GM12865 (cell line): ENCODE measurements around the gene EBF3.
A peak's percentile ranks its signal among the peaks of the same experiment; 100 is the strongest.

Source experiments
- DNase-seq: peaks from one replicate; pipeline ENCODE4 v3.0.0; 2010; ENCODE audit warnings: low read depth
- H3K4me3 ChIP-seq: 2 replicates; pipeline ENCODE4 v1.5.1; 2011; ENCODE audit warnings: mild to moderate bottlenecking, low read depth, low read length, control low read depth
- TF ChIP-seq, protein P1 (sequence below): IDR thresholded peaks from 2 replicates; pipeline ENCODE4 v1.5.1; 2011; ENCODE audit warnings: low read length, control low read depth, low read depth, inconsistent platforms; ENCODE audit not compliant: insufficient read depth; ENCODE audit errors: missing control alignments

Gene EBF3

GRCh38 chr10:129877773-129878371, 86.2 kb downstream of the EBF3 start:
- TF ChIP-seq, protein P1, sequence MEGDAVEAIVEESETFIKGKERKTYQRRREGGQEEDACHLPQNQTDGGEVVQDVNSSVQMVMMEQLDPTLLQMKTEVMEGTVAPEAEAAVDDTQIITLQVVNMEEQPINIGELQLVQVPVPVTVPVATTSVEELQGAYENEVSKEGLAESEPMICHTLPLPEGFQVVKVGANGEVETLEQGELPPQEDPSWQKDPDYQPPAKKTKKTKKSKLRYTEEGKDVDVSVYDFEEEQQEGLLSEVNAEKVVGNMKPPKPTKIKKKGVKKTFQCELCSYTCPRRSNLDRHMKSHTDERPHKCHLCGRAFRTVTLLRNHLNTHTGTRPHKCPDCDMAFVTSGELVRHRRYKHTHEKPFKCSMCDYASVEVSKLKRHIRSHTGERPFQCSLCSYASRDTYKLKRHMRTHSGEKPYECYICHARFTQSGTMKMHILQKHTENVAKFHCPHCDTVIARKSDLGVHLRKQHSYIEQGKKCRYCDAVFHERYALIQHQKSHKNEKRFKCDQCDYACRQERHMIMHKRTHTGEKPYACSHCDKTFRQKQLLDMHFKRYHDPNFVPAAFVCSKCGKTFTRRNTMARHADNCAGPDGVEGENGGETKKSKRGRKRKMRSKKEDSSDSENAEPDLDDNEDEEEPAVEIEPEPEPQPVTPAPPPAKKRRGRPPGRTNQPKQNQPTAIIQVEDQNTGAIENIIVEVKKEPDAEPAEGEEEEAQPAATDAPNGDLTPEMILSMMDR: peak; percentile 56
- no peak overlapping the region for H3K4me3 ChIP-seq
- DNase-seq: peak; percentile 23

GRCh38 chr10:129876838-129877237, 87.2 kb downstream of the EBF3 start:
- H3K4me3 ChIP-seq: no peak overlapping the region
- TF ChIP-seq, protein P1: no peak
- DNase-seq: no peak

DNA sequence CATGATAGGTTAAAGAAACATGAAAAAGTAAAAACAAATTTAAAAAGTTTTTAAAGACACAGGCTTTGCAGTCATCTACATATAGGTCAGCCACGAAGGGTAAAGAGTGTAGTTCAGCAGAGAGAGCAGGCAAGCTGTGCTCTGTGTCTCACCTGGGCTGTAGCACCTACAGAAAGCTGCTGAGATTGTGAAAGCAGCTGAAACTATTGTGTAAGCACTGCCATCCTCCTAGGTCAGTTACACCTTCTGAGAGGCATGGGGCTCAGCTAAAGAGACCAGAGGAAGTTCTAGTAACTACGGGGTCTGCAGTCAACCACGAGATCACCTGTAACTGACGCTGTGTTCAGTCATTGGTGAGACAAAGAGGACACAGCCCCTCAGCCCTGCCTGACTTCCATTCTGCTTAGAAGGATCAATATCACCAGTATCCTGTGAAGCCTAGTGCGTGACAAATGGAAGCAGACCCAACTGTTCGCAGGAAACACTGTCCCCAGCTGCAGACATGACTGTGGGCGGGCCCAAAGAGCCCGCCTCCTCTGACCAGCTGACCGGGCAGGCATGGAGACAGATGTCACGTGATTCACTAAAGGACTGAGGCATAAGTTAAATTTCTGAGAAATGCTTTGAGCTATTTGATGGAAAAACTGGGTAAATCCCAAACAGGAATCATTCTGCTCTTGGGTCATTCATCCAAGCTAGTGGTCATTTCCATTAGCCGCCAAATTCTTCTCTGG, 87.9 kb downstream of the EBF3 start:
- no peak overlapping the region for H3K4me3 ChIP-seq
- TF ChIP-seq, protein P1: no peak
- DNase-seq: no peak

DNA sequence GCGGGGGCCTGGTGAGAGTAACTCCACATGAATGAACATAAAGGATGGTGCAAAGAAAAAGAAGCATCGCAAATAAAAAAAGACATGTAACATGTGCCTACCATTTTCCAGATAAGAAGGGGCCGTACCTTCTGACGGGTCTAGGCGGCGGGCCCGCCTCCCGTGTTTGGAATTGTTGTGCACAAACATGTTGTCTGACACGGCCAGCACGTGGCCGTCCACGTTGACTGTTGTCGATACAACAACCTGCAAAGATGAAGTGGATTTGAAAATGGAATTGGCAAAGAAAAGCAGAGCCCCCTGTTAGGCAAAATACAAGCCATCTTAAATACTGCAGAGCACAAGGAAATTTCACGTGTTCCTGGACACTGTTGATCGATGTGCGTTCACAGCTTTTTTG, 90.7 kb downstream of the EBF3 start:
- no peak overlapping the region for H3K4me3 ChIP-seq
- no peak for DNase-seq
- TF ChIP-seq, protein P1: no peak

GRCh38 chr10:129871966-129872365, 92.1 kb downstream of the EBF3 start:
- TF ChIP-seq, protein P1: no peak
- DNase-seq: no peak
- no peak overlapping the region for H3K4me3 ChIP-seq

GRCh38 chr10:129870961-129871621, 93.0 kb downstream of the EBF3 start:
- no peak for DNase-seq
- no peak overlapping the region for H3K4me3 ChIP-seq

More at GRCh38 chr10:129870961-129871621, 93.0 kb downstream of the EBF3 start:
- TF ChIP-seq, protein P1: no peak
